WTC11 (cell line): ENCODE results near the gene SORD.
"Not testable (repeated sequence)": the region's sequence is repeated elsewhere in the genome, so short reads cannot be mapped to it uniquely, and the experiment has no call there.

Experiments
- EMX1 ChIP-seq: fragments of 250-450 bp; sonication (Bioruptor Pico); IDR thresholded peaks from 2 replicates; pipeline ENCODE4 v1.8.0; 2021; ENCODE audit warnings: mild to moderate bottlenecking
- NFYB ChIP-seq: sonication (generic); formaldehyde crosslinking; conservative IDR thresholded peaks from 2 replicates; pipeline ENCODE4 v1.8.0; 2022; ENCODE audit warnings: low read depth, missing genetic modification reagents
- RELA ChIP-seq: sonication (generic); formaldehyde crosslinking; IDR thresholded peaks from 2 replicates; pipeline ENCODE4 v1.8.1; 2022; ENCODE audit warnings: missing genetic modification reagents, mild to moderate bottlenecking, borderline replicate concordance
- TF ChIP-seq, protein P1 (sequence below): fragments of 200-600 bp; IDR thresholded peaks from 2 replicates; pipeline ENCODE4 v1.8.0; 2022; ENCODE audit warnings: antibody characterized with exemption
- TF ChIP-seq, protein P2 (sequence below): sonication (generic); formaldehyde crosslinking; IDR thresholded peaks from 2 replicates; pipeline ENCODE4 v1.8.0; 2023; ENCODE audit warnings: missing genetic modification reagents
- TF ChIP-seq, protein P3 (sequence below): sonication (generic); formaldehyde crosslinking; IDR thresholded peaks from 2 replicates; pipeline ENCODE4 v1.8.1; 2023; ENCODE audit warnings: mild to moderate bottlenecking, moderate library complexity, missing genetic modification reagents
- TF ChIP-seq, protein P4 (sequence below): sonication (generic); formaldehyde crosslinking; IDR thresholded peaks from 2 replicates; pipeline ENCODE4 v1.8.0; 2022; ENCODE audit warnings: mild to moderate bottlenecking, missing genetic modification reagents

DNA sequence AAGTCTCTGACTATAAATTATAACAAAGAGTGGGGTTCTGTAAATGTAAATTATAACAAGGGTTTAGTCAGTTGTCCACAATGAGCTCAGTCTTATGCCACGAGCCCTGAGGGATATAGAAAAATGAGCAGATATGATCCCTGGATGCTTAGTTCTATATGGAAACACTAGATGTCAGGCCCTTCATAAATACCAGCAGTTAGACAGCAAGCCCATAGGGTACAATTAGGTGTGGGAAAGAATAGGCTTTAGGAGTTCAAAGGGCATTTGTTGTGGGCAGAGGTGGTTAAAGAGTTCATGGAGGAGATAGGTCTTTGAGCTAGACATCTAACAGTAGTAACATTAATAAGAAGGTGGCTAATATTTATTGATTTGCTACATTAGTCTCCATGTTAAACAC is 21.3 kb downstream of the SORD start:
- TF ChIP-seq NFYB, RELA, EMX1 (CRISPR knock-in tag): not testable (repeated sequence)
- TF ChIP-seq, protein P1, sequence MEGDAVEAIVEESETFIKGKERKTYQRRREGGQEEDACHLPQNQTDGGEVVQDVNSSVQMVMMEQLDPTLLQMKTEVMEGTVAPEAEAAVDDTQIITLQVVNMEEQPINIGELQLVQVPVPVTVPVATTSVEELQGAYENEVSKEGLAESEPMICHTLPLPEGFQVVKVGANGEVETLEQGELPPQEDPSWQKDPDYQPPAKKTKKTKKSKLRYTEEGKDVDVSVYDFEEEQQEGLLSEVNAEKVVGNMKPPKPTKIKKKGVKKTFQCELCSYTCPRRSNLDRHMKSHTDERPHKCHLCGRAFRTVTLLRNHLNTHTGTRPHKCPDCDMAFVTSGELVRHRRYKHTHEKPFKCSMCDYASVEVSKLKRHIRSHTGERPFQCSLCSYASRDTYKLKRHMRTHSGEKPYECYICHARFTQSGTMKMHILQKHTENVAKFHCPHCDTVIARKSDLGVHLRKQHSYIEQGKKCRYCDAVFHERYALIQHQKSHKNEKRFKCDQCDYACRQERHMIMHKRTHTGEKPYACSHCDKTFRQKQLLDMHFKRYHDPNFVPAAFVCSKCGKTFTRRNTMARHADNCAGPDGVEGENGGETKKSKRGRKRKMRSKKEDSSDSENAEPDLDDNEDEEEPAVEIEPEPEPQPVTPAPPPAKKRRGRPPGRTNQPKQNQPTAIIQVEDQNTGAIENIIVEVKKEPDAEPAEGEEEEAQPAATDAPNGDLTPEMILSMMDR = not testable (repeated sequence)
- TF ChIP-seq, protein P2, sequence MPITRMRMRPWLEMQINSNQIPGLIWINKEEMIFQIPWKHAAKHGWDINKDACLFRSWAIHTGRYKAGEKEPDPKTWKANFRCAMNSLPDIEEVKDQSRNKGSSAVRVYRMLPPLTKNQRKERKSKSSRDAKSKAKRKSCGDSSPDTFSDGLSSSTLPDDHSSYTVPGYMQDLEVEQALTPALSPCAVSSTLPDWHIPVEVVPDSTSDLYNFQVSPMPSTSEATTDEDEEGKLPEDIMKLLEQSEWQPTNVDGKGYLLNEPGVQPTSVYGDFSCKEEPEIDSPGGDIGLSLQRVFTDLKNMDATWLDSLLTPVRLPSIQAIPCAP (CRISPR knock-in tag) = not testable (repeated sequence)
- TF ChIP-seq, protein P3, sequence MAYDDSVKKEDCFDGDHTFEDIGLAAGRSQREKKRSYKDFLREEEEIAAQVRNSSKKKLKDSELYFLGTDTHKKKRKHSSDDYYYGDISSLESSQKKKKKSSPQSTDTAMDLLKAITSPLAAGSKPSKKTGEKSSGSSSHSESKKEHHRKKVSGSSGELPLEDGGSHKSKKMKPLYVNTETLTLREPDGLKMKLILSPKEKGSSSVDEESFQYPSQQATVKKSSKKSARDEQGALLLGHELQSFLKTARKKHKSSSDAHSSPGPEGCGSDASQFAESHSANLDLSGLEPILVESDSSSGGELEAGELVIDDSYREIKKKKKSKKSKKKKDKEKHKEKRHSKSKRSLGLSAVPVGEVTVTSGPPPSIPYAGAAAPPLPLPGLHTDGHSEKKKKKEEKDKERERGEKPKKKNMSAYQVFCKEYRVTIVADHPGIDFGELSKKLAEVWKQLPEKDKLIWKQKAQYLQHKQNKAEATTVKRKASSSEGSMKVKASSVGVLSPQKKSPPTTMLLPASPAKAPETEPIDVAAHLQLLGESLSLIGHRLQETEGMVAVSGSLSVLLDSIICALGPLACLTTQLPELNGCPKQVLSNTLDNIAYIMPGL (CRISPR knock-in tag) = not testable (repeated sequence)
- TF ChIP-seq, protein P4, sequence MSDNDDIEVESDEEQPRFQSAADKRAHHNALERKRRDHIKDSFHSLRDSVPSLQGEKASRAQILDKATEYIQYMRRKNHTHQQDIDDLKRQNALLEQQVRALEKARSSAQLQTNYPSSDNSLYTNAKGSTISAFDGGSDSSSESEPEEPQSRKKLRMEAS (CRISPR knock-in tag) = not testable (repeated sequence)
